GM23248 (cell line): Measurements from ENCODE around the gene KCNG2. TPM values are rescaled to one million over a fixed set of nuclear protein-coding genes. Genes with fewer than 3 reads are reported as not detected.

Source experiments
- DNase-seq: peaks from one replicate; pipeline ENCODE4 v3.0.0-alpha.2; 2015
- H2AFZ ChIP-seq: fragments of 200-600 bp; sonication (generic); 2 replicates; pipeline ENCODE4 v1.6.1; 2016; ENCODE audit warnings: antibody characterized with exemption
- H3F3A ChIP-seq: fragments of 200-600 bp; sonication (generic); 2 replicates; pipeline ENCODE4 v1.6.1; 2016; ENCODE audit warnings: mild to moderate bottlenecking, antibody characterized with exemption, mixed run types; ENCODE audit not compliant: insufficient read depth
- H3K27ac ChIP-seq: fragments of 200-600 bp; sonication (generic); 2 replicates; pipeline ENCODE4 v1.5.1; 2016; ENCODE audit warnings: mild to moderate bottlenecking
- H3K27me3 ChIP-seq: fragments of 200-600 bp; sonication (generic); replicated peaks from 2 replicates; pipeline ENCODE4 v1.6.1; 2016; ENCODE audit warnings: mild to moderate bottlenecking; ENCODE audit not compliant: insufficient read depth
- H3K36me3 ChIP-seq: fragments of 200-600 bp; sonication (generic); 2 replicates; pipeline ENCODE4 v1.6.1; 2016; ENCODE audit warnings: low read depth, mild to moderate bottlenecking
- H3K4me1 ChIP-seq: fragments of 200-600 bp; sonication (generic); 2 replicates; pipeline ENCODE4 v1.6.1; 2016; ENCODE audit warnings: mild to moderate bottlenecking; ENCODE audit not compliant: insufficient read depth
- H3K4me2 ChIP-seq: fragments of 200-600 bp; sonication (generic); one replicate; pipeline ENCODE4 v1.6.1; 2016; ENCODE audit warnings: mild to moderate bottlenecking; ENCODE audit not compliant: unreplicated experiment
- H3K4me3 ChIP-seq: fragments of 200-600 bp; sonication (generic); 2 replicates; pipeline ENCODE4 v1.5.1; 2016; ENCODE audit warnings: mild to moderate bottlenecking
- H3K79me2 ChIP-seq: fragments of 200-600 bp; sonication (generic); 2 replicates; pipeline ENCODE4 v1.6.1; 2016; ENCODE audit warnings: mild to moderate bottlenecking; ENCODE audit not compliant: insufficient read depth
- H3K9ac ChIP-seq: fragments of 200-600 bp; sonication (generic); 2 replicates; pipeline ENCODE4 v1.6.1; 2016; ENCODE audit warnings: mild to moderate bottlenecking
- H3K9me2 ChIP-seq: fragments of 200-600 bp; sonication (generic); 2 replicates; pipeline ENCODE4 v1.6.1; 2016; ENCODE audit warnings: mixed run types, mild to moderate bottlenecking, moderate library complexity; ENCODE audit not compliant: insufficient read depth
- H3K9me3 ChIP-seq: fragments of 200-600 bp; sonication (generic); one replicate; pipeline ENCODE4 v1.6.1; 2017; ENCODE audit warnings: low read depth
- H4K20me1 ChIP-seq: fragments of 200-600 bp; sonication (generic); 2 replicates; pipeline ENCODE4 v1.6.0; 2016; ENCODE audit not compliant: insufficient read depth
- EZH2 ChIP-seq: fragments of 200-600 bp; sonication (generic); IDR thresholded peaks from 2 replicates; pipeline ENCODE4 v1.6.1; 2018; ENCODE audit warnings: antibody characterized with exemption, mild to moderate bottlenecking; ENCODE audit not compliant: insufficient read depth, poor library complexity, severe bottlenecking
- EZH2phosphoT487 ChIP-seq: fragments of 200-600 bp; sonication (generic); IDR thresholded peaks from 2 replicates; pipeline ENCODE4 v1.6.1; 2018; ENCODE audit warnings: antibody characterized with exemption, moderate library complexity, mild to moderate bottlenecking, low read depth; ENCODE audit not compliant: insufficient read depth
- WGBS, 2 experiments: methylation state at CpG; one replicate each; pipeline ENCODE4 v1.1.6; 2015 to 2017; ENCODE audit warnings: low lambda C conversion rate in 2 of 2, low coverage in 1 of 2; ENCODE audit errors: missing lambda C conversion rate in 2 of 2; 5-methylcytosine and 5-hydroxymethylcytosine counted together
- in situ Hi-C: fragments of 300-500 bp; cut with MboI; formaldehyde crosslinking; loops from 2 replicates; pipeline ENCODE4 v1.15.0; 2020
- polyA plus RNA-seq: library from polyadenylated mRNA; unstranded; fragments of >200 nt; fragmentation: Nextera tagmentation; extraction: Ambion mirVana; gene quantifications from 2 replicates; pipeline ENCODE4 v1.2.1, GENCODE V29; 2016
- total RNA-seq: library from RNA; depleted of rRNA; stranded (reverse); fragments of >200 nt; shearing (Covaris generic); gene quantifications from 2 replicates; pipeline ENCODE4 v1.2.3, GENCODE V29; 2014

KCNG2 gene
- total and polyA plus RNA-seq, 2 experiments from 2014 or later, result not detected

- Histone ChIP-seq H4K20me1 (no peaks in the 10 kb centered on the region), H3K4me3 (no peak overlapping the region), H3K36me3 (no peaks in the 10 kb centered on the region), H3F3A (no peaks in the 10 kb centered on the region), H3K4me2 (no peak overlapping the region), H3K4me1 (no peaks in the 10 kb centered on the region), H3K79me2 (no peaks in the 10 kb centered on the region), H3K27me3 (peaks cover 18% of the 10 kb centered on the region), H3K9me3 (no peaks in the 10 kb centered on the region), H3K9me2 (no peaks in the 10 kb centered on the region), H3K9ac (no peak overlapping the region), H2AFZ (no peak overlapping the region), H3K27ac (no peak overlapping the region)
- in situ Hi-C loops, result no loop called here
- 84 to 85% methylated on average over 25 to 26 of the region's 26 CpGs for WGBS, 2 experiments
- no peak for TF ChIP-seq EZH2phosphoT487
- no peak for DNase-seq
Measured at GRCh38 chr18:79825913-79826312, 28.2 kb downstream of the KCNG2 start.

DNA sequence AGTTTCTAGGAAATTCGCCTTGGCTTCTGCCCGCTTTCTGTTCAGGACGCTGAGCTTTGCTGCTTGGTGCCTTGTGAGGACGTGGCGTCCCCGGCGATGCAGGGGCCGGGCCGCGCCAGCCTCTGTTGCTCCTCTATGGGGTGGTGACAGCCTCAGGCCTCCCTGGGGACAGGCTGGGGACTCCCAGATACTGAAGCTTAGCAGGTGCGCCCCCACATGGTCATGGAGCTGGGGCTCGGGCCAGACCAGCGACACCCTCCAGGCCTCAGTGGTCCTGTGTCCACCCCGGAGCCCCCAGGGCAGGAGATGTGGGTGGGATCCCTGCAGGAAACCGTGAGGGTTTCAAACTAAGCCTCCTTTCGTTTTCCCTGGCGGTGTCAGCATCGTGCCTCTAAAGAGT is 29.2 kb downstream of the KCNG2 start:
- Histone ChIP-seq H3F3A (no peaks in the 10 kb centered on the region), H3K4me3 (no peak overlapping the region), H3K9me2 (no peaks in the 10 kb centered on the region), H3K36me3 (no peaks in the 10 kb centered on the region), H3K4me2 (no peak overlapping the region), H3K4me1 (no peaks in the 10 kb centered on the region), H3K9me3 (no peaks in the 10 kb centered on the region), H4K20me1 (no peaks in the 10 kb centered on the region), H2AFZ (no peak overlapping the region), H3K9ac (no peak overlapping the region), H3K27ac (no peak overlapping the region), H3K27me3 (peaks cover 17% of the 10 kb centered on the region), H3K79me2 (no peaks in the 10 kb centered on the region)
- in situ Hi-C loops, result no loop called here
- 74 to 80% methylated on average over 18 of the region's 18 CpGs for WGBS, 2 experiments
- DNase-seq, result no peak
- TF ChIP-seq EZH2phosphoT487 (no peak), EZH2 (no peak)

GRCh38 chr18:79828258-79828657 is 30.5 kb downstream of the KCNG2 start:
- no peaks in the 10 kb centered on the region for H3K9me2 ChIP-seq
- in situ Hi-C loops, result no loop called here
- no peak overlapping the region for H3K27ac ChIP-seq
- no peak for DNase-seq
- no peak overlapping the region for H3K4me2 ChIP-seq
- H3K4me3 ChIP-seq, result no peak overlapping the region
- H2AFZ ChIP-seq, result no peak overlapping the region
- H3K9ac ChIP-seq, result no peak overlapping the region
- H3K27me3 ChIP-seq, result peaks cover 19% of the 10 kb centered on the region
- no peaks in the 10 kb centered on the region for H3K36me3 ChIP-seq
- no peaks in the 10 kb centered on the region for H3K79me2 ChIP-seq
- H3K9me3 ChIP-seq, result no peaks in the 10 kb centered on the region
- 70% methylated on average over 5 of the region's 5 CpGs for WGBS, 2 experiments
- H4K20me1 ChIP-seq, result no peaks in the 10 kb centered on the region
- TF ChIP-seq EZH2 (no peak), EZH2phosphoT487 (no peak)
- H3F3A ChIP-seq, result no peaks in the 10 kb centered on the region
- no peaks in the 10 kb centered on the region for H3K4me1 ChIP-seq

DNA sequence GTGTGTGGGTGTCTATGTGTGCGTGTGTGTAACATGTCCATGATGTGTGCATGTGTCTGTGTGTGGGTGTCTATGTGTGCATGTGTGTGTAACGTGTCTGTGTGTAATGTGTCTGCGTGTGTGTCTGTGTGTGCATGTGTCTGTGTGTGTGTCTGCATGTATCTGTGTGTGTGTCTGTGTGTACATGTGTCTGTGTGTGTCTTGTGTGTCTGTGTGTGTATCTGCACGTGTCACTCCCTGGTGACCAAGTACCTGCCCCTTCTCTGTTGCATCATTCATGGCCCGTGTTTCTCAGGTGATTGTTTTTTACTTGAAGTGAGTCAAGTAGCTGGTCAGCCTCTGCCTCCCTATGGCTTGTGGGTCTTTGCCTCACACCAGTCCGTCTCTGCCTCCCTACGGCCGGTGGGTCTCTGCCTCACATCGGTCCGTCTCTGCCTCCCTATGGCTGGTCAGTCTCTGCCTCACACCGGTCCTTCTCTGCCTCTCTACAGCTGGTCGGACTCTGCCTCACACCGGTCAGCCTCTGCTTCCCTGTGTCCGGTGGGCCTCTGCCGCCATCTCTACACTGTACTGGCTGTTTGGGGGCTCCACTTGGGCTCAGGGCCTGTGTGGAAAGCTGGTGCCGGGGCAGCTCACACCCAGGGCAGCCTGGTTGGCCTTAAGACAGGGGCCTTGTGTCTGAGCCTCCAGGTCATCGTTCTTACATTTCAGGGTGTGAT is 31.6 kb downstream of the KCNG2 start:
- Histone ChIP-seq H3K4me2 (no peak overlapping the region), H3K36me3 (no peaks in the 10 kb centered on the region), H3K4me3 (no peak overlapping the region), H2AFZ (no peak overlapping the region), H3K9me3 (no peaks in the 10 kb centered on the region), H3F3A (no peaks in the 10 kb centered on the region), H3K9ac (no peak overlapping the region), H3K9me2 (no peaks in the 10 kb centered on the region), H4K20me1 (no peaks in the 10 kb centered on the region), H3K27ac (no peak overlapping the region), H3K79me2 (no peaks in the 10 kb centered on the region), H3K27me3 (peaks cover 9% of the 10 kb centered on the region), H3K4me1 (no peaks in the 10 kb centered on the region)
- in situ Hi-C loops, result no loop called here
- 79% methylated on average over 16 to 17 of the region's 17 CpGs for WGBS, 2 experiments
- DNase-seq, result no peak
- TF ChIP-seq EZH2phosphoT487 (no peak), EZH2 (no peak)

GRCh38 chr18:79832169-79832568 is 34.4 kb downstream of the KCNG2 start:
- H4K20me1 ChIP-seq, result no peaks in the 10 kb centered on the region
- DNase-seq, result no peak
- no peak overlapping the region for H3K4me3 ChIP-seq
- in situ Hi-C loops, result no loop called here
- H3F3A ChIP-seq, result no peaks in the 10 kb centered on the region
- H3K27ac ChIP-seq, result no peak overlapping the region
- H3K27me3 ChIP-seq, result peaks cover 15% of the 10 kb centered on the region
- no peak overlapping the region for H3K4me2 ChIP-seq
- H3K79me2 ChIP-seq, result no peaks in the 10 kb centered on the region
- no peak overlapping the region for H2AFZ ChIP-seq
- H3K9ac ChIP-seq, result no peak overlapping the region
- H3K36me3 ChIP-seq, result no peaks in the 10 kb centered on the region
- no peak for TF ChIP-seq EZH2
- TF ChIP-seq EZH2phosphoT487, result no peak
- H3K9me3 ChIP-seq, result no peaks in the 10 kb centered on the region
- 50 to 51% methylated on average over 2 to 3 of the region's 3 CpGs for WGBS, 2 experiments
- no peaks in the 10 kb centered on the region for H3K9me2 ChIP-seq
- no peaks in the 10 kb centered on the region for H3K4me1 ChIP-seq
